ENCODE data around the gene ATXN7L1. TPM values are rescaled to one million over a fixed set of nuclear protein-coding genes. Genes with fewer than 3 reads are reported as not detected.

The ATXN7L1 gene
- total and polyA plus RNA-seq, 2 of the 4 experiments (the other 2 are of a cell fraction) = 3.5 to 4.3 TPM

GRCh38 chr7:105650382-105650970, 225.9 kb downstream of the ATXN7L1 start:
- no CpG with 5 or more reads among the region's 2 CpGs for WGBS, 2 experiments (ENCODE audit: extremely low coverage in 2 of 2, insufficient read length in 1 of 2)
- no peak overlapping the region for H4K91ac ChIP-seq (ENCODE audit: insufficient read depth, low read depth, low read length)
- H4K8ac ChIP-seq (ENCODE audit: low read depth in 2 of 2, low read length in 2 of 2) = no peak overlapping the region
- H2AK5ac ChIP-seq (ENCODE audit: low read depth, low read length) = no peak overlapping the region
- CTCF ChIA-PET = no interaction called here
- no peak overlapping the region for H3K18ac ChIP-seq (ENCODE audit: low read depth, low read length)
- no peak overlapping the region for H4K5ac ChIP-seq (ENCODE audit: low read depth, low read length)
- no peak overlapping the region for H3K23ac ChIP-seq (ENCODE audit: low read depth, low read length)
- no peak overlapping the region for H3K56ac ChIP-seq (ENCODE audit: extremely low read depth, insufficient read depth, low read length)
- no peak overlapping the region for H3K4me3 ChIP-seq (ENCODE audit: insufficient read depth, low read depth, low read length)
- TF ChIP-seq RCOR1 (IDR thresholded peaks at IDR 0.05; ENCODE audit: insufficient replicate concordance, low read length) (no peak), USF2 (IDR thresholded peaks at IDR 0.05; ENCODE audit: low read depth, low read length) (no peak), FOS (IDR thresholded peaks at IDR 0.05; ENCODE audit: low read depth, low read length) (no peak), CEBPB (IDR thresholded peaks at IDR 0.05; ENCODE audit: low read depth, low read length) (no peak), CTCF (conservative IDR thresholded peaks at IDR 0.05; ENCODE audit: low read depth, low read length) (no peak), RAD21 (IDR thresholded peaks at IDR 0.05; ENCODE audit: low read length) (no peak), MAZ (IDR thresholded peaks at IDR 0.05; ENCODE audit: borderline replicate concordance, low read depth, low read length) (no peak), RFX5 (IDR thresholded peaks at IDR 0.05; ENCODE audit: low read depth, low read length) (no peak), NFE2L2 (IDR thresholded peaks at IDR 0.05; ENCODE audit: low read depth, low read length) (no peak), MXI1 (IDR thresholded peaks at IDR 0.05; ENCODE audit: borderline replicate concordance, low read depth, low read length) (no peak), MAFK (IDR thresholded peaks at IDR 0.05; ENCODE audit: low read depth, low read length) (no peak), CHD1 (IDR thresholded peaks at IDR 0.05; ENCODE audit: low read depth, low read length) (no peak), BHLHE40 (IDR thresholded peaks at IDR 0.05; ENCODE audit: low read depth, low read length) (no peak), SMC3 (IDR thresholded peaks at IDR 0.05; ENCODE audit: low read depth, low read length) (no peak), ELK1 (IDR thresholded peaks at IDR 0.05; ENCODE audit: borderline replicate concordance, low read depth, low read length) (no peak)
- no peaks in the 10 kb centered on the region for H3K36me3 ChIP-seq (ENCODE audit: control insufficient read depth, insufficient read depth, low read length)
- intact Hi-C loops (cut with micrococcal nuclease) (loop anchor here (10.0 kb wide), 1 partner anchor 94 kb away; no protein-coding TSS in a partner anchor), in situ Hi-C loops (cut with MboI; ENCODE audit: low sequenced_read_pairs) (no loop called here), dilution Hi-C loops (cut with HindIII; ENCODE audit: low sequenced_read_pairs, unreplicated experiment) (no loop called here)
- no peak overlapping the region for H2AK9ac ChIP-seq (replicated peaks; ENCODE audit: low read depth, low read length, poor library complexity)
- H3K79me1 ChIP-seq (ENCODE audit: low read depth in 1 of 2, low read length in 2 of 2) = no peaks in the 10 kb centered on the region
- no peaks in the 10 kb centered on the region for H3K9me3 ChIP-seq (ENCODE audit: control insufficient read depth, insufficient read depth, low read length)
- H2BK120ac ChIP-seq (ENCODE audit: low read depth, low read length) = no peak overlapping the region
- H3K4me1 ChIP-seq (ENCODE audit: control insufficient read depth, insufficient read depth, low read length) = peaks cover 10% of the 10 kb centered on the region; the same call in 1 of the 2 replicates
- no peak for ATAC-seq (ENCODE audit: low read depth)
- H2BK15ac ChIP-seq (ENCODE audit: low read depth, low read length) = no peak overlapping the region
- H2BK20ac ChIP-seq (ENCODE audit: low read depth, low read length) = no peak overlapping the region
- POLR2A ChIA-PET (ENCODE audit: unreplicated experiment) = no interaction called here
- H4K20me1 ChIP-seq (ENCODE audit: insufficient read depth, low read length) = peaks cover 7% of the 10 kb centered on the region; the same call in 1 of the 2 replicates
- no peaks in the 10 kb centered on the region for H3K27me3 ChIP-seq (ENCODE audit: control insufficient read depth, insufficient read depth, low read length)
- BruUV-seq (replicated peaks) = no TSS peak
- H3K9ac ChIP-seq (ENCODE audit: low read depth, low read length) = no peak overlapping the region
- no peak overlapping the region for H2BK5ac ChIP-seq (ENCODE audit: low read depth, low read length, poor library complexity, severe bottlenecking)
- no peak overlapping the region for H3K4ac ChIP-seq (ENCODE audit: low read depth, low read length)
- H3K9me1 ChIP-seq (ENCODE audit: insufficient read depth, low read length) = peaks cover 8% of the 10 kb centered on the region; the same call in 1 of the 2 replicates
- no peak overlapping the region for H3K4me2 ChIP-seq (ENCODE audit: low read depth, low read length)
- no peak for DNase-seq
- no peak overlapping the region for H3K14ac ChIP-seq (replicated peaks; ENCODE audit: low read depth, low read length)
- no peak overlapping the region for H3K27ac ChIP-seq (ENCODE audit: insufficient read depth, low read length)
- no peak overlapping the region for H2AFZ ChIP-seq (replicated peaks; ENCODE audit: low read length, poor library complexity)

Data from IMR-90 (cell line).